KOPT-K1 (cell line): ENCODE results near the gene USP6.
"Not testable (repeated sequence)": the region's sequence is repeated elsewhere in the genome, so short reads cannot be mapped to it uniquely, and the experiment has no call there.

Experiments
- H3K27ac ChIP-seq: fragments of 200-600 bp; sonication (generic); 2 replicates; pipeline ENCODE4 v1.5.1; 2016; ENCODE audit warnings: antibody characterized with exemption, mild to moderate bottlenecking, low read depth, low read length; ENCODE audit not compliant: poor library complexity, severe bottlenecking
- H3K36me3 ChIP-seq: fragments of 200-600 bp; sonication (generic); 2 replicates; pipeline ENCODE4 v1.5.1; 2017; ENCODE audit warnings: antibody characterized with exemption, mild to moderate bottlenecking, low read length, moderate library complexity; ENCODE audit not compliant: insufficient read depth
- H3K9me3 ChIP-seq: fragments of 200-600 bp; sonication (generic); 2 replicates; pipeline ENCODE4 v1.5.1; 2017; ENCODE audit warnings: antibody characterized with exemption, low read length, mild to moderate bottlenecking; ENCODE audit not compliant: insufficient read depth, poor library complexity, severe bottlenecking

Gene USP6

DNA sequence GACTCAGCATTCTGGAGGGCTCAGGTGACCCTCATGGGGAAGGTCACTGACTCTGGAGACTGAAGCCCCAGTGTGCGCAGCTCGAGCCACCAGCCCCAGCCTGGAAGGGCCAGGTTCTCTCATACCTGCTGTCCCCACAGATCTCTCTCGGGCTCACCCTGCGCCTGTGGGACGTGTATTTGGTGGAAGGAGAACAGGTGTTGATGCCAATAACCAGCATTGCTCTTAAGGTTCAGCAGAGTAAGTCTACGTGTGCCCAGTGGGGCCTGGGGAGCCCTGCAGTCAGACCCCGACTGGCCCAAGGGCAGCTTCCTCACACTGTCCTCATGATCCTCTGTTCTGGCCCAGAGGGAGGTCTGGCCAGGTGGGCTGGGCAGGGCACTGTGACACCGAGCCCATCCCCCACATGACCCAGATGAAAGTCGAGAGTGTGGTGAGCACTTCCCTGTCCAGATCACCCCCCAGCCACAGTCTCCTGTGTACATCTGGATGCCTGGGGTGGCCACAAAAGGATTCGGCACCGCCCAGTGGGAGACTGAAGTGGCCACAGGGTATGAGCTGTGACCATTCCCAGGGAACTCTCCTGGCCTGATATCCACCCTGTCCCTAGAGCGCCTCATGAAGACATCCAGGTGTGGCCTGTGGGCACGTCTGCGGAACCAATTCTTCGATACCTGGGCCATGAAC lies 21.8 kb downstream of the USP6 start:
- H3K9me3 ChIP-seq, H3K27ac ChIP-seq, H3K36me3 ChIP-seq: not testable (repeated sequence)

DNA sequence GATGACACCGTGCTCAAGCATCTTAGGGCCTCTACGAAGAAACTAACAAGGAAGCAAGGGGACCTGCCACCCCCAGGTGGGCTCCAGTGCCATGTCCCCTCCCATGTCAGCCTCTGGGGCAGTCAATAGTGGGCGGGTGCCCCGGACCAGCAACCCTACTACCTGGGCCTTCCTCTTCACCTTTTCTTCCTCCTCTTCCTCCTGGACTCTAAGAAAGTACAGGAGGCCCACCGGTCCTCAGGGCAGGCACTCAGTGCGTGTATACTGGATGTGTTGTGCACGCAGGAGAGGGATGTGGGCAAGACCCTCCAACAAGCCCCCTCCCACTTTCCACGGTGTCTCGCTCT lies 22.3 kb downstream of the USP6 start:
- H3K27ac ChIP-seq, H3K9me3 ChIP-seq, H3K36me3 ChIP-seq: not testable (repeated sequence)

- no peaks in the 10 kb centered on the region for H3K9me3 ChIP-seq
- H3K27ac ChIP-seq: no peak overlapping the region
- H3K36me3 ChIP-seq: no peaks in the 10 kb centered on the region
These were observed 23.0 kb downstream of the USP6 start for GRCh38 chr17:5138616-5139457.

GRCh38 chr17:5139458-5139732 lies 23.6 kb downstream of the USP6 start:
- H3K36me3 ChIP-seq: no peaks in the 10 kb centered on the region
- no peak overlapping the region for H3K27ac ChIP-seq

DNA sequence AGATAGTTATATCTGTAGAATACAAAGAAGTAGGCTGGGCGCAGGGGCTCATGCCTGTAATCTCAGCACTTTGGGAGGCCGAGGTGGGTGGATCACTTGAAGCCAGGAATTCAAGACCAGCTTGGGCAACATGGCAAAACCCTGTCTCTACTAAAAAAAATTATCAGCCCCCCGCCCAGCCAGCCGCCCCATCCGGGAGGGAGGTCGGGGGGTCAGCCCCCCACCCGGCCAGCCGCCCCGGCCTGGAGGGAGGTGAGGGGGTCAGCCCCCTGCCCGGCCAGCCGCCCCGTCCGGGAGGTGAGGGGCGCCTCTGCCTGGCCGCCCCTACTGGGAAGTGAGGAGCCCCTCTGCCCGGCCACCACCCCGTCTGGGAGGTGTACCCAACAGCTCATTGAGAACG lies 27.0 kb downstream of the USP6 start:
- not testable (repeated sequence) for H3K9me3 ChIP-seq, H3K36me3 ChIP-seq, H3K27ac ChIP-seq

More at GRCh38 chr17:5139458-5139732, 23.6 kb downstream of the USP6 start:
- no peaks in the 10 kb centered on the region for H3K9me3 ChIP-seq

DNA sequence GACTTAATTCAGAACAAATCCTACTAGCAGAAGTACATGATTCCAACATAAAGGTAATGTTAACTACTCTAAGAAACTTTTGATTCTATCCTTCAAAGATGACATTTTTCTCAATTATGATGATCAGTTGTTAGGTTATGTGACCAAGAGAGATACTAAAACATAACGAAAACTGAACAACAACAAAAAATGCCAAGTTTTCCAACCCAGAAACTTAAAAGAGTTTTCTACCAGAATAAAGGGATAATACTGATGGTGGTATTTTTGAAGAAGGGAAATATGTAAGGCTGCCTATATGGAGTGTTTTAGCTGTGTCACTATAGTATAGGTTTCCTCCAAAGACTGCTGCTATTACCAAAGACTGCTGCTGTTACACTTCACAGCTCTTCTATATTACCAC lies 30.3 kb downstream of the USP6 start:
- not testable (repeated sequence) for H3K9me3 ChIP-seq, H3K36me3 ChIP-seq, H3K27ac ChIP-seq

- not testable (repeated sequence) for H3K9me3 ChIP-seq, H3K27ac ChIP-seq, H3K36me3 ChIP-seq
These were observed 44.9 kb downstream of the USP6 start for GRCh38 chr17:5160702-5161101.

DNA sequence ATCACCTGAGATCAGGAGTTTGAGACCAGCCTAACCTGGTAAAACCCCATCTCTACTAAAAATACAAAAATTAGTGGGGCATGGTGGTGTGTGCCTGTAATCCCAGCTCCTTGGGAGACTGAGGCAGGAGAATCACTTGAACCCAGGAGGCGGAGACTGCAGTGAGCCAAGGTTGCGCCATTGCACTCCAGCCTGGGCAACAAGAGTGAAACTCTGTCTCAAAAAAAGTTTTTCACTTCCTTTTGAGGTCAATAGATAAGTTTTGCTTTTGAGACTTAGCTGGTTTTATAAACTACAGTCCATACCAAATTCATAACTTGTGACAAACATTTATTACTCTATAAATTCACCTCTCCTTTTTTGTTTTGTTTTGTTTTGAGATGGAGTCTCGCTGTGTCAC lies 46.0 kb downstream of the USP6 start:
- not testable (repeated sequence) for H3K36me3 ChIP-seq, H3K27ac ChIP-seq, H3K9me3 ChIP-seq

- no peaks in the 10 kb centered on the region for H3K36me3 ChIP-seq
- H3K27ac ChIP-seq: no peak overlapping the region
- no peaks in the 10 kb centered on the region for H3K9me3 ChIP-seq
These were observed 48.6 kb downstream of the USP6 start for GRCh38 chr17:5164436-5164835.

DNA sequence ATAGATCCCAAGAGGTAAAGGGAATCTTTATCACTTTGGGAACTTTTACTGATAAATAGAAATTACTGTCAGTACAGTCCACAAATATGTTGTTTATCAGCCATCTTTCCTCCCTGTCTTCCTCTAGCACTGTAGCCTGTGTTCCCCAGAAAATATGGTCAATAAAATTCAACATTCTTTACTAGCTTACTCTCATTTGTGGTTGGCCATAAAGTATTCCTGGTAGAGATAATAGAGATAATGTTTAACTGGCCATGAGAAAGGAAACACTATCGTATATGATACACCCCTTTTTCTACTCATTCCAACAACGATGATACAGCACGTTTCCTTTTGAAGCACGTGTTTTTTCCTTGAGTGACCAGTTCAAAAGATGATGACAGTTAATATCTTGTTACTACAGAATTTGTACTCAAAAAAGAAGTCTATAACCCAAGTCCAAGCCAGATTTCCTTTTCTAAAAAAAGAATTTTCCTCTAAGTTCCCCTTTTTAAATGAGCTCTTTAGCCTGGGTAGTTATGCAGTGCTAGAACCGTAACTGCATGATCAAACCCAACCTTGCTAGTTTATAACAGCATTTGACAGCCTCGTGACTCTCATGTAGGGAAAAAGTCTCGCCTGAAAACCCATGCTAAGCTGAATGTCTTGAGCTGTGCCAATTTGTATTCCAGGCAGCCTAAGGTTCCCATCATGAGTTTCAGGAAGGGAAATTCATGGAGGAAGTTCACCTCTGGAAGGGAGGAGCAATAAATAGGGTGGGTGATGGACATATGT lies 50.1 kb downstream of the USP6 start:
- H3K36me3 ChIP-seq, H3K27ac ChIP-seq, H3K9me3 ChIP-seq: not testable (repeated sequence)

GRCh38 chr17:5175027-5175426 lies 59.2 kb downstream of the USP6 start:
- not testable (repeated sequence) for H3K27ac ChIP-seq
- H3K36me3 ChIP-seq: peaks cover 16% of the 10 kb centered on the region; the same call in 1 of the 2 replicates
- H3K9me3 ChIP-seq: peaks cover 52% of the 10 kb centered on the region

GRCh38 chr17:5179003-5179402 lies 63.2 kb downstream of the USP6 start:
- Histone ChIP-seq H3K27ac (no peak overlapping the region), H3K36me3 (peaks cover 30% of the 10 kb centered on the region; the same call in 1 of the 2 replicates), H3K9me3 (peaks cover 92% of the 10 kb centered on the region)

DNA sequence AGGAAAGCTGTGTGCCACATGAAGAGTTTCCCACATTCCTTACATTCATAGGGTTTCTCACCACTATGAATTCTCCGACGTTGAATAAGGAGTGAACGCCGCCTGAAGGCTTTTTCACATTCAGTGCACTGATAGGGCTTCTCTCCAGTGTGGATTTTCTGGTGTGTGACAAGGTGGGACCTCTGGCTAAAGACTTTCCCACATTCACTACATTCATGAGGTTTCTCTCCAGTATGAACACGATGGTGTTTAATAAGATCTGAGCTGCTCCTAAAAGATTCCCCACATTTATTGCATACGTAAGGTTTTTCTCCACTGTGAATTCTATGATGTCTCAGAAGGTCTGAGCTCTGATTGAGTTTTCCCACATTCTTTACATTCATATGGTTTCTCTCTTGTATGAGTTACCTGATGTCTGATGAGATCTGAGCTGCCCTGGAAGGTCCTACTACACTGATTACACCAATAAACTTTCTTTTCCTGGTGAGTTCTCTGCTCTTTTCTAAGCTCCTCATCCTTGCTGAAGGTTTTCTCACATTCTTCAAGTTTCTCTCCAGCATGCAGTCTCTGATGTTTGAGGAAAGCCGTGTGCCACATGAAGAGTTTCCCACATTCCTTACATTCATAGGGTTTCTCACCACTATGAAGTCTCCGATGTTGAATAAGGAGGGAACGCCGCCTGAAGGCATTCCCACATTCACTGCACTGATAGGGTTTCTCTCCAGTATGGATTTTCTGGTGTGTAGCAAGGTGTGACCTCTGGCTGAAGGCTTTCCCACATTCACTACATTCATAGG lies 65.9 kb downstream of the USP6 start:
- Histone ChIP-seq H3K27ac (no peak overlapping the region), H3K9me3 (peaks cover 100% of the 10 kb centered on the region), H3K36me3 (peaks cover 19% of the 10 kb centered on the region; the same call in 1 of the 2 replicates)

DNA sequence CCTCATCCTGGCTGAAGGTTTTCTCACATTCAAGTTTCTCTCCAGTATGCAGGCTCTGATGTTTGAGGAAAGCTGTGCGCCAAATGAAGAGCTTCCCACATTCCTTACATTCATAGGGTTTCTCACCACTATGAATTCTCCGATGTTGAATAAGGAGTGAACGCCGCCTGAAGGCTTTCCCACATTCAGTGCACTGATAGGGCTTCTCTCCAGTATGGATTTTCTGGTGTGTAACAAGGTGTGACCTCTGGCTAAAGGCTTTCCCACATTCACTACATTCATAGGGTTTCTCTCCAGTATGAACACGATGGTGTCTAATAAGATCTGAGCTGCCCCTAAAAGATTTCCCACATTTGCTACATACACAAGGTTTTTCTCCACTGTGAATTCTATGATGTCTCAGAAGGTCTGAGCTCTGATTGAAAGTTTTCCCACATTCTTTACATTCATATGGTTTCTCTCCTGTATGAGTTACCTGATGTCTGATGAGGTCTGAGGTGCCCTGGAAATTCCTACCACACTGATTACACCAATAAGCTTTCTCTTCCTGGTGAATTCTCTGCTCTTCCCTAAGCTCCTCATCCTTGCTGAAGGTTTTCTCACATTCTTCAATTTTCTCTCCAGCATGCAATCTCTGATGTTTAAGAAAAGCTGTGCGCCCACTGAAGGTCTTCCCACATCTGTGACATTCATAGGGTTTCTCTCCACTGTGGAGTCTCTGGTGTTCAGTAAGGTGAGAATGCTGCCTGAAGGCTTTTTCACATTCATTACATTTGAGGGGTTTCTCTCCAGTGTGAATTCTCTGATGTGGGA lies 67.0 kb downstream of the USP6 start:
- Histone ChIP-seq H3K9me3 (peaks cover 100% of the 10 kb centered on the region), H3K27ac (no peak overlapping the region), H3K36me3 (peaks cover 21% of the 10 kb centered on the region)
